Endothelial cell of umbilical vein (primary cell): ENCODE measurements around the gene RIC8B. TPM values are rescaled to one million over a fixed set of nuclear protein-coding genes. Genes with fewer than 3 reads are reported as not detected.
A peak's percentile ranks its signal among the peaks of the same experiment; 100 is the strongest.

Source experiments
- BruUV-seq: library from RNA; stranded (reverse); fragments of 400-500 nt; replicated peaks from 2 replicates; lab custom pipeline; 2021; lab: Mats Ljungman, UMichigan
- CTCF ChIA-PET: fragments of 300-600, 350-600 bp; sonication (Branson Sonifier 250); formaldehyde crosslinking; loops from one replicate; lab custom pipeline; 2021; ENCODE audit warnings: antibody characterized with exemption, inconsistent platforms; lab: Charles Lee
- POLR2A ChIA-PET: fragments of 300-600, 350-600 bp; sonication (Branson Sonifier 250); formaldehyde crosslinking; loops from one replicate; lab custom pipeline; 2021; ENCODE audit warnings: antibody characterized with exemption, inconsistent platforms; lab: Charles Lee
- DNase-seq: peaks from one replicate; pipeline ENCODE4 v3.0.0-alpha.2; 2011; ENCODE audit warnings: low read depth, low spot score
- FAIRE-seq: peaks from 2 replicates; lab custom pipeline; 2011; peaks lifted over from hg19 to GRCh38; lab: Jason Lieb, UNC
- H2AFZ ChIP-seq: 2 replicates; pipeline ENCODE4 v1.6.0; 2012; ENCODE audit warnings: low read depth, low read length, control low read depth, inconsistent platforms
- H3K27ac ChIP-seq: 2 replicates; pipeline ENCODE4 v1.5.1; 2011; ENCODE audit warnings: low read depth, mild to moderate bottlenecking, control low read depth, low read length, moderate library complexity; ENCODE audit not compliant: insufficient read depth
- H3K27me3 ChIP-seq, 2 experiments: 2 replicates each; pipeline versions ENCODE4 v1.6.0 to v1.6.1; 2011; ENCODE audit warnings: low read length in 2 of 2, mixed read lengths in 1 of 2; ENCODE audit not compliant: control insufficient read depth in 2 of 2, insufficient read depth in 2 of 2
- H3K36me3 ChIP-seq, 2 experiments: 2 replicates in 1 of 2; 3 replicates in 1 of 2; pipeline ENCODE4 v1.5.1; 2011; ENCODE audit warnings: low read length in 2 of 2, mild to moderate bottlenecking in 1 of 2, moderate library complexity in 1 of 2; ENCODE audit not compliant: control insufficient read depth in 2 of 2, insufficient read depth in 2 of 2; ENCODE audit errors: extremely low read depth in 1 of 2
- H3K4me1 ChIP-seq: 3 replicates; pipeline ENCODE4 v1.5.1; 2011; ENCODE audit warnings: mild to moderate bottlenecking, low read length; ENCODE audit not compliant: control insufficient read depth, insufficient read depth; ENCODE audit errors: extremely low read depth
- H3K4me2 ChIP-seq: 2 replicates; pipeline ENCODE4 v1.6.1; 2011; ENCODE audit warnings: low read length, control low read depth, mixed read lengths; ENCODE audit not compliant: insufficient read depth
- H3K4me3 ChIP-seq, 3 experiments: fragments of 200-600 bp in 1 of 3; sonication (generic), shearing (Covaris generic) in 1 of 3; replicated peaks in 1 of 3; 2 replicates each; pipeline ENCODE4 v1.5.1; 2011 to 2016; ENCODE audit warnings: control low read depth in 3 of 3, low read length in 3 of 3, mild to moderate bottlenecking in 2 of 3, inconsistent platforms in 1 of 3, low read depth in 1 of 3, moderate library complexity in 1 of 3; ENCODE audit not compliant: insufficient read depth in 1 of 3
- H3K79me2 ChIP-seq: 2 replicates; pipeline ENCODE4 v1.6.0; 2012; ENCODE audit warnings: low read length, inconsistent platforms; ENCODE audit not compliant: control insufficient read depth, insufficient read depth
- H3K9ac ChIP-seq: replicated peaks from 2 replicates; pipeline ENCODE3; 2011; ENCODE audit warnings: low read length, control low read depth; ENCODE audit not compliant: insufficient read depth; ENCODE audit errors: extremely low read depth
- H3K9me1 ChIP-seq: replicated peaks from 3 replicates; pipeline ENCODE4 v1.6.0; 2011; ENCODE audit warnings: mild to moderate bottlenecking, low read length; ENCODE audit not compliant: control insufficient read depth, insufficient read depth; ENCODE audit errors: extremely low read depth
- H3K9me3 ChIP-seq: replicated peaks from 2 replicates; pipeline ENCODE4 v1.5.1; 2012; ENCODE audit warnings: low read length, inconsistent platforms; ENCODE audit not compliant: control insufficient read depth, insufficient read depth
- H4K20me1 ChIP-seq: replicated peaks from 2 replicates; pipeline ENCODE3; 2011; ENCODE audit warnings: mild to moderate bottlenecking, low read length; ENCODE audit not compliant: control insufficient read depth, insufficient read depth; ENCODE audit errors: extremely low read depth
- EZH2 ChIP-seq: IDR thresholded peaks from 2 replicates; pipeline ENCODE4 v1.6.1; 2012; ENCODE audit warnings: borderline replicate concordance, low read depth, mild to moderate bottlenecking, moderate library complexity, low read length, inconsistent platforms; ENCODE audit not compliant: severe bottlenecking
- FOS ChIP-seq: IDR thresholded peaks from 2 replicates; pipeline ENCODE4 v1.6.1; 2011; ENCODE audit warnings: mild to moderate bottlenecking, low read length, moderate library complexity, borderline replicate concordance; ENCODE audit not compliant: insufficient read depth
- GATA2 ChIP-seq: IDR thresholded peaks from 2 replicates; pipeline ENCODE4 v1.7.0; 2011; ENCODE audit warnings: low read depth, mild to moderate bottlenecking, moderate library complexity, mixed read lengths, low read length; ENCODE audit not compliant: insufficient read length, insufficient read depth
- JUN ChIP-seq: IDR thresholded peaks from 2 replicates; pipeline ENCODE4 v1.6.1; 2011; ENCODE audit warnings: borderline replicate concordance, low read depth; ENCODE audit not compliant: insufficient read length, insufficient read depth
- MAX ChIP-seq: IDR thresholded peaks from 2 replicates; pipeline ENCODE4 v1.6.1; 2011; ENCODE audit not compliant: insufficient read depth, insufficient read length
- MYC ChIP-seq: IDR thresholded peaks from one replicate; pipeline ENCODE4 v1.6.1; 2011; ENCODE audit warnings: mild to moderate bottlenecking, low read depth, low read length
- POLR2A ChIP-seq: IDR thresholded peaks from 2 replicates; pipeline ENCODE4 v1.6.1; 2012; ENCODE audit warnings: low read depth, mild to moderate bottlenecking, control low read depth, low read length
- POLR2AphosphoS5 ChIP-seq: IDR thresholded peaks from 2 replicates; pipeline ENCODE4 v1.6.1; 2012; ENCODE audit warnings: low read depth, mild to moderate bottlenecking, control low read depth, low read length, moderate library complexity; ENCODE audit not compliant: insufficient read depth
- dilution Hi-C: fragments of 300-500 bp; cut with MboI; formaldehyde crosslinking; loops from one replicate; pipeline ENCODE4 v1.15.0; 2019; ENCODE audit warnings: low sequenced_read_pairs; ENCODE audit not compliant: extremely low pct_ligation_motif_present
- intact Hi-C: fragments of 100-400 bp; cut with micrococcal nuclease; formaldehyde crosslinking; loops from one replicate; pipeline ENCODE4 v1.10.0; 2022
- polyA plus RNA-seq, 4 experiments: library from polyadenylated mRNA; depleted of rRNA in 3 of 4; stranded (reverse) in 3 of 4; unstranded in 1 of 4; fragments of >200 nt; gene quantifications; 2 replicates each; pipeline versions ENCODE4 v1.2.1 to v1.2.3, GENCODE V29; 2011 to 2012; ENCODE audit warnings: missing spikeins in 1 of 4
- total RNA-seq: library from RNA; stranded (reverse); gene quantifications from 2 replicates; pipeline ENCODE4 v1.2.3, GENCODE V29; 2021
- TF ChIP-seq, protein P1 (sequence below), 2 donors: IDR thresholded peaks; 1 replicate in 1 of 2; 2 replicates in 1 of 2; pipeline ENCODE4 v1.5.1; 2011; ENCODE audit warnings: low read length in 2 of 2, mild to moderate bottlenecking in 2 of 2, moderate library complexity in 2 of 2, control low read depth in 1 of 2, inconsistent platforms in 1 of 2, low read depth in 1 of 2; ENCODE audit not compliant: insufficient read depth in 1 of 2; ENCODE audit errors: extremely low read depth in 1 of 2

The RIC8B gene
- total and polyA plus RNA-seq, 2 donors (not counting 3 experiments of a cell fraction or from before 2014, with no cell fraction given), result 4.1 to 13.7 TPM

DNA sequence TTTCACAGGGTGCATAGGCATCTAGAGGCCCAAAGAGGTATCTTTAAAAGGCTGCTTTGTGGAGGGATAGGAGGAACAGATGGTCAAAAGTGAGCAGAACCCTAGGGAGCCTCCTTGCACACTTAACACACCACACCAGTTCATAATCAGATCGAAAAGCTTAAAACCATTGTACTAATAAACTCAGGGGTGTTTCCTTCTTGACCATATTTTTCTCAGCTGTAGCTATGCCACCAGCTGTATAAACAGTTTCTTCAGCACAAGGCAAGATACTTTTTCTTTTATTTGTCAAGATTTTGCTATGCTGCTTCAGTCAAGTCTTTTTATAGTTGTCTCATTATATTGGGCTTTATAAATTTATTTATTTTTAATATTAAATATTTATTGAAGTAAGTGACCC lies 88.7 kb downstream of the RIC8B start:
- DNase-seq (peak; percentile 11), FAIRE-seq (no peak)
- Histone ChIP-seq H3K27ac (no peak overlapping the region), H2AFZ (no peak overlapping the region), H3K9ac (no peak overlapping the region), H3K4me1 (no peaks in the 10 kb centered on the region), H3K4me2 (no peak overlapping the region), H3K9me1 (no peaks in the 10 kb centered on the region), H3K4me3 (no peak overlapping the region), H3K79me2 (no peaks in the 10 kb centered on the region), H3K9me3 (no peaks in the 10 kb centered on the region), H4K20me1 (no peaks in the 10 kb centered on the region), H3K36me3 (peaks cover 0 to 3% of the 10 kb centered on the region in 2 experiments), H3K27me3 (no peaks in the 10 kb centered on the region)
- ChIA-PET CTCF (no interaction called here), POLR2A (no interaction called here)
- intact Hi-C loops, result no loop called here
- BruUV-seq, result no TSS peak
- dilution Hi-C loops, result no loop called here
- TF ChIP-seq EZH2, result no peak
- TF ChIP-seq POLR2A, result no peak
- TF ChIP-seq POLR2AphosphoS5, result no peak

DNA sequence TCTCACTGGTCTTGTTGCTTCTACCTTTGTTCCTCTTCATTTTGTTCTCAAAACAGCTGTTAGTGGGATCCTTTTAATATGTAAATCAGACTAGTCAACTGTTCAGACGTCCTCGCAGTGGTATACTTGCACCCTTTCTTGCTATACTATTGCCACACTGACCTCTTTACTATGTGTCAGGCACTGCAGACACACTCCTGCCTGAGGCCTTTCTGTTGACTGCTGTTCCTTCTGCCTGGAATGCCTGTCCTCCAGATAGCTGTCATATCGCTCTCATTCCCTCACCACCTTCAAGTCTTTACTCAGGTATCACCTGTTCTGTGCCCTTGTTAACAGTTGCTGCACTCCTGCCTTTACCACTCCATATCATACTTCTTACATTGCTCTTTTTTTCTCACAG lies 91.2 kb downstream of the RIC8B start:
- H3K27ac ChIP-seq, result no peak overlapping the region
- no peak overlapping the region for H2AFZ ChIP-seq
- H4K20me1 ChIP-seq, result no peaks in the 10 kb centered on the region
- no peaks in the 10 kb centered on the region for H3K9me3 ChIP-seq
- peaks cover 0 to 3% of the 10 kb centered on the region in 2 experiments for H3K36me3 ChIP-seq
- no peak for DNase-seq
- no peaks in the 10 kb centered on the region for H3K27me3 ChIP-seq
- H3K9me1 ChIP-seq, result no peaks in the 10 kb centered on the region
- no TSS peak for BruUV-seq
- CTCF ChIA-PET, result interaction anchor here (1.2 kb wide), 1 partner anchor 24 kb away, joined by 4 read pairs; no protein-coding TSS in a partner anchor
- intact Hi-C loops, result loop anchor here (2.0 kb wide), 1 partner anchor 15 kb away; no protein-coding TSS in a partner anchor
- no peak overlapping the region for H3K9ac ChIP-seq
- no peaks in the 10 kb centered on the region for H3K4me1 ChIP-seq
- H3K4me3 ChIP-seq, result no peak overlapping the region
- POLR2A ChIA-PET, result no interaction called here
- no peaks in the 10 kb centered on the region for H3K79me2 ChIP-seq
- dilution Hi-C loops, result no loop called here
- no peak overlapping the region for H3K4me2 ChIP-seq
- no peak for TF ChIP-seq POLR2A
- TF ChIP-seq MAX, result no peak
- no peak for TF ChIP-seq POLR2AphosphoS5
- no peak for TF ChIP-seq GATA2
- no peak for TF ChIP-seq MYC
- no peak for TF ChIP-seq FOS
- TF ChIP-seq, protein P1, sequence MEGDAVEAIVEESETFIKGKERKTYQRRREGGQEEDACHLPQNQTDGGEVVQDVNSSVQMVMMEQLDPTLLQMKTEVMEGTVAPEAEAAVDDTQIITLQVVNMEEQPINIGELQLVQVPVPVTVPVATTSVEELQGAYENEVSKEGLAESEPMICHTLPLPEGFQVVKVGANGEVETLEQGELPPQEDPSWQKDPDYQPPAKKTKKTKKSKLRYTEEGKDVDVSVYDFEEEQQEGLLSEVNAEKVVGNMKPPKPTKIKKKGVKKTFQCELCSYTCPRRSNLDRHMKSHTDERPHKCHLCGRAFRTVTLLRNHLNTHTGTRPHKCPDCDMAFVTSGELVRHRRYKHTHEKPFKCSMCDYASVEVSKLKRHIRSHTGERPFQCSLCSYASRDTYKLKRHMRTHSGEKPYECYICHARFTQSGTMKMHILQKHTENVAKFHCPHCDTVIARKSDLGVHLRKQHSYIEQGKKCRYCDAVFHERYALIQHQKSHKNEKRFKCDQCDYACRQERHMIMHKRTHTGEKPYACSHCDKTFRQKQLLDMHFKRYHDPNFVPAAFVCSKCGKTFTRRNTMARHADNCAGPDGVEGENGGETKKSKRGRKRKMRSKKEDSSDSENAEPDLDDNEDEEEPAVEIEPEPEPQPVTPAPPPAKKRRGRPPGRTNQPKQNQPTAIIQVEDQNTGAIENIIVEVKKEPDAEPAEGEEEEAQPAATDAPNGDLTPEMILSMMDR (IDR thresholded peaks at IDR 0.05; ENCODE audit: extremely low read depth in 1 of 2, insufficient read depth in 1 of 2, low read depth in 1 of 2, low read length in 2 of 2), result no peak
- no peak for TF ChIP-seq EZH2
- TF ChIP-seq JUN, result no peak
- no peak for FAIRE-seq
